NCI-H1436 (cell line): Measurements from ENCODE around the gene P2RX2.

Experiments used
- DNase-seq: peaks from one replicate; lab custom pipeline; 2025; lab: John Stamatoyannopoulos, UW

Gene P2RX2

GRCh38 chr12:132620113-132620898, 1.7 kb downstream of the P2RX2 start:
- DNase-seq, result no peak

GRCh38 chr12:132620899-132621656, 2.5 kb downstream of the P2RX2 start:
- DNase-seq, result no peak

GRCh38 chr12:132621657-132622435, 3.3 kb downstream of the P2RX2 start:
- no peak for DNase-seq

- DNase-seq, result no peak
Measured at GRCh38 chr12:132622437-132623071, 4.0 kb downstream of the P2RX2 start.

GRCh38 chr12:132623072-132623869, 4.7 kb downstream of the P2RX2 start:
- no peak for DNase-seq

- DNase-seq, result no peak
Measured at GRCh38 chr12:132624186-132624855, 5.7 kb downstream of the P2RX2 start.

- DNase-seq, result no peak
Measured at GRCh38 chr12:132624910-132625630, 6.5 kb downstream of the P2RX2 start.

GRCh38 chr12:132625731-132626430, 7.3 kb downstream of the P2RX2 start:
- no peak for DNase-seq

GRCh38 chr12:132629330-132629729, 10.8 kb downstream of the P2RX2 start:
- no peak for DNase-seq

- no peak for DNase-seq
Measured at GRCh38 chr12:132630672-132631071, 12.1 kb downstream of the P2RX2 start.

- no peak for DNase-seq
Measured at GRCh38 chr12:132631666-132632065, 13.1 kb downstream of the P2RX2 start.

GRCh38 chr12:132632521-132633228, 14.1 kb downstream of the P2RX2 start:
- DNase-seq, result no peak

GRCh38 chr12:132633398-132633797, 14.8 kb downstream of the P2RX2 start:
- DNase-seq, result no peak

GRCh38 chr12:132633901-132634300, 15.3 kb downstream of the P2RX2 start:
- no peak for DNase-seq

- no peak for DNase-seq
Measured at GRCh38 chr12:132634411-132634990, 15.9 kb downstream of the P2RX2 start.

- no peak for DNase-seq
Measured at GRCh38 chr12:132635076-132635955, 16.7 kb downstream of the P2RX2 start.

GRCh38 chr12:132637811-132638210, 19.2 kb downstream of the P2RX2 start:
- DNase-seq, result no peak
